Posterior cingulate gyrus (tissue), 11 donors: ENCODE measurements around the gene DUSP1.

ENCODE experiments used
- DNase-seq, 10 donors: peaks; one replicate each; pipeline versions ENCODE4 v3.0.0 to v3.0.0-alpha.2; 2020 to 2021; ENCODE audit warnings: mixed read lengths in 3 of 10
- intact Hi-C: fragments of 100-400 bp; cut with DNase I; formaldehyde crosslinking; loops from one replicate; pipeline ENCODE4 v1.15.1; 2023

DUSP1 gene

DNA sequence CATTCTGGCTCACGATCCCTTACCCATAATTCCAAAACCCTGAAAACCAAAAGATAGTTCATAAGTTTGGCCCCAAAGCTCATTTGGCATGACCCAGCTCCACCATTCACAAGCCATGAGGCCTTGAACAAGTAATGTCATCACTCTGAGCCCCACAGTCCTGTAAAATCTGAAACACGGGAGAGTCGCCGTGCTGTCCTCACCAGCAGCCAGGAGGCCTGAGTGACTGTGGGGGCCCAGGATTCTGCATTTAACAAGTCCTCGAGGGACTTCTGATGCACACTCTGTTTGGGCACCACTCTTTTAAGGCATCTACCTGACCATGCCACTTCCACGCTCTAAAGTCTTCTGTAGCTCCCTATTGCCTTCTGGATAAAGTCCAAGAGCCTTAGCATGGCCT lies 40.8 kb downstream of the DUSP1 start:
- DNase-seq = peak in 1 of 10 donors; percentile 46
- intact Hi-C loops = no loop called here

- DNase-seq = peak in 2 of 10 donors; percentile 63 to 75
- intact Hi-C loops = no loop called here
Measured at GRCh38 chr5:172729588-172729987, 41.4 kb downstream of the DUSP1 start.

DNA sequence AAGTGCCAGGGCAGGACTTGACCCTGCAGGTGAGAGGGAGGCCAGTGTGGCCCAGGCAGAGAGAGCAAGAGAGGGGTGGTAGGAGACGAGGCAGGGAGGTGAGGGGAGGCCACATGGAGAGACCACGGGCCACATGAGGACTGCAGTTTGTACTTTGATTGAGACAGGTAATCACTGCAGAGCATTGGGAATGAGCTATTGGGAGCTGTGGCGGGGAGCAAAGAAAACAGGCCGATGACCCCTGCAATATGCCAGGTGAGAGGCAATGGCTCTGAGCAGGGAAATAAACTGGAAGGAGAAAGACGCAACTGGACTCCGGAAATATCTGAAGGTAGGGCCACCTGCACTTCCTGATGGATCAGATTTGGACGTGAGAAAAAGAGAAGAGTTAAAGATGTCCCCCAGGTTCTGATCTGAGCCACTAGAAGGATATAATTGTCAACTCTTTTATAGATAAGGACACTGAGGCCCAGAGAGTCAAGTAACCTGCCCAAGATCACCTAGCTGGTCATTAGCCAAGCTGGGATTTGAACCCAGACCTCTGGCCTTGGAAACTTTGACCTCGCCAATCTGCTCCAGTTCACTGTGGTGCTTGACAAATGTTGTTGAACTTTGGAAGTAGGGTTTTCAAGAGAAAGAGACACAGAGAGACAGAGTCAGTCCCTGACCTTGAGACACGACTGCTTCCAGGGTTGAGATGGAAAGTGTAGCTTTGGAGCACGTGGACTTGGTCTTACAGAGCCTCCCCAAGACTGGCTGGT lies 42.3 kb downstream of the DUSP1 start:
- peak in 2 of 10 donors; percentile 37 to 47 for DNase-seq
- intact Hi-C loops = no loop called here

- DNase-seq = peak in 2 of 10 donors; percentile 54 to 66
- intact Hi-C loops = no loop called here
Measured at GRCh38 chr5:172727551-172727950, 43.4 kb downstream of the DUSP1 start.

DNA sequence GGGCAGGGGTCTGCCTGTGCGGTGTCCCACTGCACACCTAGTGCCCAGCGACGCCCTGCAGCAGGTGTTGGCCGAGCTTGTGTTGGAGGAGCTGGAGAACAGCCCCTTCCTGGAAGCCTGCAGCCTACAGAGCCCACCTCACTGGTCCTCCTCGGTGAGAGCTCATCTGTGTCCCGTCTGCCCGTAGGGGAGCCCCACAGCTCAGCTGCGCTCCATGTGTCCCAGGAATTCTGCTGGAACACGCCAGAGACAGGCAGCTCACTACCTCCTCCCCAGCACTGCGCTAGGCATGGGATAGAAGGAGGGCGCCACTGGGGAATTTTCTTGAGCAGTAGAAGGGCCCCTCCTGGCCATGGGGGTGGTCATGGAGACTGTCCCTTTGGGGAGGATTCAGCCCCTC lies 44.0 kb downstream of the DUSP1 start:
- DNase-seq = peak in 1 of 10 donors; percentile 59
- intact Hi-C loops = no loop called here

DNA sequence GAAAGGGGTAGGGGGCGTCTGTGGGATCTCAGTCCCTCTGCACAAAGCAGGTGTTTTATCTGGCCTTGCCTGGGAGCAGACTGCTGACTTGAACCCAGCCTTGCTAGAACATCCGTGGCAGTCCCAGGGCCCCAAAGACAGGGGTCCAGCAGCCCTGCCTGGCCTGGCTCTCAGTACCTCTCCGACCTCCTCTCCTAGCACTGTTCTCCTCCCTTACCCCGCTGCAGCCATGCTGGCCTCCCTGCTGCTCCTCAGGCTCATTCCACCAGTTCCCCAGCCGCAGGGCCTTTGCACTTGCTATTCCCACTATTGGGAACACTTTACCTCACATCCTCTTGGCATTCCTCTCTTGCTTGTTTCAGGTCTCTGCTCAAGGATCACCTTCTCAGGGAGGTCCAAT lies 45.2 kb downstream of the DUSP1 start:
- intact Hi-C loops = no loop called here
- DNase-seq = peak in 2 of 10 donors; percentile 34 to 53

GRCh38 chr5:172725273-172725672 lies 45.7 kb downstream of the DUSP1 start:
- intact Hi-C loops = no loop called here

DNA sequence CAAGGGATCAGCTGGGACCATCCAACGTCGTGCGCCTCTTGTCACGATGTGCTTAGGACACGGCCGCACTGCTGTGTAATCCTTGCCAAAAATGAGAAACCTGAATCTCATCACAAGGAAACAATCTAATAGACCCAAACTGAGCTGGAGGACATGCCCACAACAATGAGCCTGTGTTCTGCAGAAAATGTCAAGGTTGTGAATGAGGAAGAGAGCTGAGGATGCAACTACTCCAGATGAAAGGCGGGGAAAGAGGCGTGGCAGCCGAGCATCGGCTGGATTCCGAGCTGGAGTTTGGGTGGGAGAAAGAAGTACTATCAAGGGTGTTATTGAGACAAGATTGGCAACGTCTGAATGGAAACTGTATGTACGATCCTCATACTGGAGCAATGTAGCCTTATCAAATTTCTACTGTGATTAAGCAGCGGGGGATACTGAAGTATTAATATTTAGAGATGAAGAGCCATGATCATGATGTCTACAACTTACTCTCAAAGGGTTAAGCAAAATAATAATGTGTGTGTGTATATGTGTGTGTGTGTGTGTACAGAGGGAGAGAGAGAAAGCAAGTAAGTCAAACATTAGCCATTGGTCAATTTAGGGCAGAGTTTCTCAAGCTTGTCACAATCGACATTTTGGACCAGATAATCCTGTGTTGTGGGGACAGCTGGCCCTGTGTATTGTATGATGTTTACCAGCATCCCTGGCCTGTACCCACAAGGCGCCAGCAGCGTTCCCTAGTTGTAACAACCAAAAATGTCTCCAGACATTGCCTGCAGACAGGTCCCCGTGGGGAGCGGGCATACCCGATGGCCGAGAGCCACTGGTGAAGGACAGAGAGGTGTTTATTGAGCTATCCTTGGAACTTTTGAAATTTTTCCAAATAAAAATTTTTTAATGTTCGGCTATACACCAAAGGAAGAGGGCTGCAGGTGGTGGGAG lies 46.5 kb downstream of the DUSP1 start:
- peak in 4 of 10 donors; percentile 26 to 87 (median 55) for DNase-seq
- intact Hi-C loops = no loop called here

More at GRCh38 chr5:172725273-172725672, 45.7 kb downstream of the DUSP1 start:
- peak in 2 of 10 donors; percentile 49 to 77 for DNase-seq

GRCh38 chr5:172723508-172723907 lies 47.5 kb downstream of the DUSP1 start:
- intact Hi-C loops = loop anchor here (2.0 kb wide), 1 partner anchor 47 kb away; the partner anchor contains the start of gene DUSP1

GRCh38 chr5:172722327-172722815 lies 48.6 kb downstream of the DUSP1 start:
- intact Hi-C loops = loop anchor here (2.0 kb wide), 1 partner anchor 48 kb away; the partner anchor contains the start of gene DUSP1
- DNase-seq = peak in 1 of 10 donors; percentile 40

More at GRCh38 chr5:172723508-172723907, 47.5 kb downstream of the DUSP1 start:
- no peak for DNase-seq

DNA sequence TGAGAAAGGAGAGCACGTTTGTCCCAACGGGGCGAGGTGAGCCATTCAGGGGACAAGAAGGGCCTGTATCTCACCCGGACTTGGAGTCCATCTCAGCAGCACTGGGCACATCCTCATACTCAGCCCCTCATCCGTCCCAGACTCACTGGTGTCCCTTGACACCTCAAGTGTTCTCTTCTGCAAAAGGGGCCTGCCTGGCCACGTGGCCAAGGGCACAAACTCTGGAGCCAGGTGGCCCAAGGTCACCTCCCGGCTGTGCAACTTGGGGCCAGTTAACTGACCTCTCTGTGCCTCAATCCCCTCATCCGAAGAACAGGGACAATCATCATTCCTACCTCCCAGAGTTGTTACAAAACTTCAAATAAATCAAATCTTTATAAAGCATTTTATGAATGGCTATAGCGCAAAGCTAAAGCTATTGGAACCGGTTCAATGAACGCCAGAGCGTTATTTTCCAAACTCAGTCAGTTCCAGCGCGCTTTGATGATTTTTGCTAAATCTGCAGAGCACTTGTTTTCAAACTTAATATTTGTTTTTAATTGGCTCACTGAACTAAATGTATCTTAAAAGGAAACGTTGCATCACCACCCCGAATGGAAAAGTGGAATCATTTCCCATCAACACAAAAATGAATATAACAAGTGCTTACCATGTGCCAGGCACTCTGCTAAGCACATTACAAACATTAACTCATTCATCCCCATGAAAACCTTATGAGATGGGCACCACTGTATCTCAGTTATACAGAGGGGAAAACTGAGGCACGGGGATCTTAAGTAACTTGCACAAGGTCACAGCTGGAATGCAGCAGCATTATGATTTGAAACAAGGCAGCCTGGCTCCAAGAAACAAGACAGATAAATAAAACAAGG lies 49.3 kb downstream of the DUSP1 start:
- intact Hi-C loops = loop anchor here (2.0 kb wide), 1 partner anchor 49 kb away; the partner anchor contains the start of gene DUSP1
- peak in 2 of 10 donors; percentile 25 to 28 for DNase-seq

DNA sequence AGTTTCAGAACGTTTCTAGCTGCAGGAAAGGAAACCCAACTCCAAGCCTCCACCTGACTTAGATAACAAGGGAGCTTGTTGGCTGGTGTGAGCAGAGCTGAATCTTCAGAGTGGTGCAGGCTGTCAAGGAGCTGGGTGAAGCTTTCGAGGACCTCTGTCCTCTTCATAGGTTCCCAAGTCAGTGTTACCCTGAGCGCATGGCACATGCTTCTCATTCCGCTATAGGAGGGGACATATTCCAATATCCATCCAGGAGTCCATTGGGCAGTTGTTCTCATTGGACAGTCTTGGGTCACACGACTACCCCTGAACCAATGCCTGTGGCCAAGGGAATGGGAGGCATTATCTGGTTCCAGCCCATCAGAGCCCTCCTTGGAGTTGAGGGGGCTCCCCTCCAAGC lies 50.3 kb downstream of the DUSP1 start:
- DNase-seq = peak in 1 of 10 donors; percentile 7
- intact Hi-C loops = no loop called here

DNA sequence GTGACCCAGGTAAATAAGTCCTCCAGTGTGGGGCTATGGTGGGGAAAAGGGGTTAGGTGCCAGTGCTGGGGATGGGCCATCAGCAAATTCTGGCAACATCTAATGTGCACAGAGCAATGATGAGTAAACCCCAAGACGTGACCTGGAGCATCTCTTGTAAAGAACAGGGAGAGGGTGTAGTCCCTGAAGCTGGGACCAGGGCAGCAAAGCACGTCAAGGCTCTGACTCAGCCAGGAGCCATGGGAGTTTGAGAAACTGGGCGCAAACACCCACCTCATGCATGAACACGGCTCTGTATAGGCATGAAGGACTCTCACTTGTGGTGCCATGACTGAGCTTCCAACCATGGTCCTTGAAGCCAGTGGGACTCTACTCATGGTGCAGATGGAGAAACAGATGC lies 51.8 kb downstream of the DUSP1 start:
- DNase-seq = peak in 1 of 10 donors; percentile 4
- intact Hi-C loops = no loop called here

- no peak for DNase-seq
- intact Hi-C loops = no loop called here
Measured at GRCh38 chr5:172718527-172719114, 52.4 kb downstream of the DUSP1 start.
